Measurements from ENCODE around the gene ANKS1B. TPM values are rescaled to one million over a fixed set of nuclear protein-coding genes. Genes with fewer than 3 reads are reported as not detected.
A peak's percentile ranks its signal among the peaks of the same experiment; 100 is the strongest.

ANKS1B gene
- total and polyA plus RNA-seq, 7 donors: 1.0 to 57.3 (median 30.1) TPM; not detected in 1

GRCh38 chr12:99004799-99005466 lies 979.8 kb downstream of the ANKS1B start:
- intact Hi-C loops (cut with DNase I): no loop called here
- H3K27ac ChIP-seq: no peak overlapping the region
- H3K36me3 ChIP-seq: no peaks in the 10 kb centered on the region
- no peaks in the 10 kb centered on the region for H3K4me1 ChIP-seq
- no peak overlapping the region for H3K4me3 ChIP-seq
- no peak for DNase-seq
- H3K27me3 ChIP-seq: no peaks in the 10 kb centered on the region
- no peaks in the 10 kb centered on the region for H3K9me3 ChIP-seq
- 80 to 87% methylated on average over 12 of the region's 12 CpGs for WGBS, 2 donors
- no peak for TF ChIP-seq EP300 (IDR thresholded peaks at IDR 0.05)
- TF ChIP-seq, protein P1, sequence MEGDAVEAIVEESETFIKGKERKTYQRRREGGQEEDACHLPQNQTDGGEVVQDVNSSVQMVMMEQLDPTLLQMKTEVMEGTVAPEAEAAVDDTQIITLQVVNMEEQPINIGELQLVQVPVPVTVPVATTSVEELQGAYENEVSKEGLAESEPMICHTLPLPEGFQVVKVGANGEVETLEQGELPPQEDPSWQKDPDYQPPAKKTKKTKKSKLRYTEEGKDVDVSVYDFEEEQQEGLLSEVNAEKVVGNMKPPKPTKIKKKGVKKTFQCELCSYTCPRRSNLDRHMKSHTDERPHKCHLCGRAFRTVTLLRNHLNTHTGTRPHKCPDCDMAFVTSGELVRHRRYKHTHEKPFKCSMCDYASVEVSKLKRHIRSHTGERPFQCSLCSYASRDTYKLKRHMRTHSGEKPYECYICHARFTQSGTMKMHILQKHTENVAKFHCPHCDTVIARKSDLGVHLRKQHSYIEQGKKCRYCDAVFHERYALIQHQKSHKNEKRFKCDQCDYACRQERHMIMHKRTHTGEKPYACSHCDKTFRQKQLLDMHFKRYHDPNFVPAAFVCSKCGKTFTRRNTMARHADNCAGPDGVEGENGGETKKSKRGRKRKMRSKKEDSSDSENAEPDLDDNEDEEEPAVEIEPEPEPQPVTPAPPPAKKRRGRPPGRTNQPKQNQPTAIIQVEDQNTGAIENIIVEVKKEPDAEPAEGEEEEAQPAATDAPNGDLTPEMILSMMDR (IDR thresholded peaks at IDR 0.05): no peak
- no peak for TF ChIP-seq POLR2AphosphoS5 (IDR thresholded peaks at IDR 0.05)
- no peak for TF ChIP-seq POLR2A (IDR thresholded peaks at IDR 0.05)

DNA sequence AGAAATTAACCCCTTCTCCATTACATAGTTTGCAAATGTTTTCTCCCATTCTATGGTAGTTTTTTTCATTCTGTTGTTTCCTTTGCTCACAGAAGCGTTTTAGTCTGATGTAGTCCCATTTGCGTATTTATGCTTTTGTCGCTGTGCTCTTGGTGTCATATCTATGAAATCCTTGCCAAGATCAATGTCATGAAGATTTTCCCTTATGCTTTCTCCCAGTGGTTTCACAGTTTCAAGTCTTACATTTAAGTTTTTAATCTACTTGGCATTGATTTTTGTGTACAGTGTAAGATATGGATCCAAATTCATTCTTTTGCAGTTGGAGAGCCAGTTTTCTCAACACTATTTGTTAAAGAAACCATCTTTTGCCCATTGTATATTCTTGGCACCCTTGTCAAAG lies 982.0 kb downstream of the ANKS1B start:
- H3K4me3 ChIP-seq: no peak overlapping the region
- H3K4me1 ChIP-seq: no peaks in the 10 kb centered on the region
- no peak for DNase-seq
- no peaks in the 10 kb centered on the region for H3K9me3 ChIP-seq
- no peaks in the 10 kb centered on the region for H3K36me3 ChIP-seq
- no peak for TF ChIP-seq EP300 (IDR thresholded peaks at IDR 0.05)
- no peak for TF ChIP-seq POLR2A (IDR thresholded peaks at IDR 0.05)
- TF ChIP-seq POLR2AphosphoS5 (IDR thresholded peaks at IDR 0.05): no peak
- TF ChIP-seq, protein P1 (IDR thresholded peaks at IDR 0.05): no peak
- no peaks in the 10 kb centered on the region for H3K27me3 ChIP-seq
- intact Hi-C loops (cut with DNase I): no loop called here
- H3K27ac ChIP-seq: no peak overlapping the region
- WGBS, 2 donors: 93 to 94% methylated on average over 3 of the region's 3 CpGs

DNA sequence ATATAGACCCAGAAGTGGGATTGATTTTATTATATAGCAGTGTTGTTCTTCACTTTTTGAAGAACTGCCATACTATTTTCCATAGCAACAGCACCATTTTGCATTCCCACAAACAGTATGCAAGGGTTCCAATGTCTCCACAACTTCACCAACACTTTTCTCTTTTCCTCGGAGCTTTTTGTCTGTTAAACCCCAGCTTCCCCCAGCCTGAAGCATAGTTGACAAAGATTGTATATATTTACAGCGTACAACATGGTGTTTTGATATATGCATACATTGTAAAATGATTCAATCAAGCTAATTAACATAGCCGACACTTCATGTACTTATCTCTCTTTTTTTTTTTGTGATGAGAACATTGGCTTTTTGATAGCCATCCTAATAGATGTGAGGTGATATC lies 982.6 kb downstream of the ANKS1B start:
- Histone ChIP-seq H3K4me1 (no peaks in the 10 kb centered on the region), H3K27me3 (no peaks in the 10 kb centered on the region), H3K9me3 (no peaks in the 10 kb centered on the region), H3K4me3 (no peak overlapping the region), H3K27ac (no peak overlapping the region), H3K36me3 (no peaks in the 10 kb centered on the region)
- 76 to 85% methylated on average over 3 of the region's 3 CpGs for WGBS, 2 donors
- no peak for DNase-seq
- intact Hi-C loops (cut with DNase I): no loop called here
- TF ChIP-seq POLR2AphosphoS5 (IDR thresholded peaks at IDR 0.05) (no peak), POLR2A (IDR thresholded peaks at IDR 0.05) (no peak), EP300 (IDR thresholded peaks at IDR 0.05) (no peak)
- TF ChIP-seq, protein P1 (IDR thresholded peaks at IDR 0.05): no peak

DNA sequence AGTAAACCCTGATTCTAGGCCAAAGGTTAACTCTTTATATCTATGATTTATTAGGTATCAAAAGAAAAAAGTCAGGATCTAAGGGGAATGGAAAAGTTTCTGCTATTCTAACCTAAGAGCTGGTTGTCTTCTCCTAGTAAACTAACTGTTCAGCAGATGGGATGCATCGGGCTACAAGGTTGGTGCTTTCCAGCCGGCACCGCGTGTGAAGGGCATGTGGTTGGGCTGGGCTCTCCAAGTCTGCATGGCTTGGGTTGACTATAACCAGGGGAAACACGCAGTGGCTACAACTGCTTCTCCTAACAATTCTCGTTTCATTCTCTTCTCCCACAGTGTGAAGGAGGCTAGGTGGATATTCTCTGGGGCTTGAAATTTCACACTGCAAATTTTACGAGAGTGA lies 985.2 kb downstream of the ANKS1B start:
- intact Hi-C loops (cut with DNase I): loop anchor here (2.0 to 10.0 kb wide), 3 partner anchors 275 to 432 kb away; no protein-coding TSS in a partner anchor
- 79 to 82% methylated on average over 7 of the region's 7 CpGs for WGBS, 2 donors
- no peak overlapping the region for H3K4me3 ChIP-seq

GRCh38 chr12:98998697-98999299 lies 985.9 kb downstream of the ANKS1B start:
- WGBS, 2 donors: 21 to 25% methylated on average over 6 of the region's 6 CpGs
- intact Hi-C loops (cut with DNase I): loop anchor here (2.0 to 10.0 kb wide), 3 partner anchors 274 to 431 kb away; no protein-coding TSS in a partner anchor
- Histone ChIP-seq H3K36me3 (no peaks in the 10 kb centered on the region), H3K4me1 (no peaks in the 10 kb centered on the region), H3K27ac (no peak overlapping the region), H3K27me3 (no peaks in the 10 kb centered on the region), H3K9me3 (no peaks in the 10 kb centered on the region), H3K4me3 (no peak overlapping the region)
- no peak for DNase-seq
- TF ChIP-seq, protein P1 (IDR thresholded peaks at IDR 0.05): peak in 3 of 4 experiments; percentile 36 to 69 (median 58)
- no peak for TF ChIP-seq POLR2A (IDR thresholded peaks at IDR 0.05)

More for the DNA sequence above, 985.2 kb downstream of the ANKS1B start:
- Histone ChIP-seq H3K27ac (no peak overlapping the region), H3K4me1 (no peaks in the 10 kb centered on the region), H3K27me3 (no peaks in the 10 kb centered on the region), H3K9me3 (no peaks in the 10 kb centered on the region), H3K36me3 (no peaks in the 10 kb centered on the region)
- no peak for DNase-seq
- no peak for TF ChIP-seq POLR2A (IDR thresholded peaks at IDR 0.05)
